ENCODE data around the gene ANKRD60. TPM values are rescaled to one million over a fixed set of nuclear protein-coding genes. Genes with fewer than 3 reads are reported as not detected.

Gene ANKRD60
- total RNA-seq (not detected), polyA plus RNA-seq (not detected)
- long read RNA-seq, donor 1, result 0 reads
- long read RNA-seq, donor 2, result 0 reads
- long read RNA-seq, donor 3, result 0 reads
- long read RNA-seq, donor 4, result 0 reads
- long read RNA-seq, donor 5, result 0 reads
- long read RNA-seq, donor 6, result 0 reads
- long read RNA-seq, donor 7, result 0 reads
- long read RNA-seq, donor 8, result 0 reads
- long read RNA-seq, donor 9, result 0 reads
- long read RNA-seq, donor 10, result 0 reads

GRCh38 chr20:58228484-58229197, at the start of gene ANKRD60:
Gene ANKRD60, minus strand, starts transcription at chr20:58228653. Its CDS starts 0 bp downstream, at chr20:58228653.
- no peak within 1 kb of the TSS for H3K27ac ChIP-seq (ENCODE audit: low read depth in 1 of 2, low read length in 1 of 2)
- H3K9me3 ChIP-seq (ENCODE audit: control insufficient read depth in 2 of 2, insufficient read depth in 1 of 2, low read length in 1 of 2), result peaks cover 0 to 3% of the 10 kb centered on the region in 2 donors
- H3K4me3 ChIP-seq (ENCODE audit: low read length in 2 of 2), result peak within 1 kb of the TSS in 1 of 2 donors; percentile 19
- no peaks in the 10 kb centered on the region for H3K4me1 ChIP-seq (ENCODE audit: control insufficient read depth in 2 of 2, insufficient read depth in 2 of 2, low read length in 2 of 2)
- peaks cover 41 to 61% of the 10 kb centered on the region in 2 donors for H3K27me3 ChIP-seq (ENCODE audit: control insufficient read depth in 2 of 2, insufficient read depth in 1 of 2, low read length in 1 of 2)
- 3% methylated on average over 74 of the region's 74 CpGs for WGBS
- H3K36me3 ChIP-seq (ENCODE audit: control insufficient read depth in 2 of 2, insufficient read depth in 2 of 2, low read length in 1 of 2), result no peaks in the 10 kb centered on the region
- no peak for DNase-seq (ENCODE audit: low read depth in 6 of 9, low spot score in 9 of 9)

GRCh38 chr20:58277578-58278472, 49.4 kb upstream of the ANKRD60 start:
- Histone ChIP-seq H3K36me3 (ENCODE audit: control insufficient read depth in 2 of 2, insufficient read depth in 2 of 2, low read length in 1 of 2) (no peaks in the 10 kb centered on the region), H3K4me1 (ENCODE audit: control insufficient read depth in 2 of 2, insufficient read depth in 2 of 2, low read length in 2 of 2) (no peaks in the 10 kb centered on the region), H3K27ac (ENCODE audit: low read depth in 1 of 2, low read length in 1 of 2) (no peak overlapping the region), H3K27me3 (ENCODE audit: control insufficient read depth in 2 of 2, insufficient read depth in 1 of 2, low read length in 1 of 2) (no peaks in the 10 kb centered on the region), H3K4me3 (ENCODE audit: low read length in 2 of 2) (no peak overlapping the region), H3K9me3 (ENCODE audit: control insufficient read depth in 2 of 2, insufficient read depth in 1 of 2, low read length in 1 of 2) (no peaks in the 10 kb centered on the region)
- 85% methylated on average over 4 of the region's 4 CpGs for WGBS
- no peak for DNase-seq (ENCODE audit: low read depth in 6 of 9, low spot score in 9 of 9)

GRCh38 chr20:58277107-58277506, 48.7 kb upstream of the ANKRD60 start:
- H3K9me3 ChIP-seq (ENCODE audit: control insufficient read depth in 2 of 2, insufficient read depth in 1 of 2, low read length in 1 of 2), result no peaks in the 10 kb centered on the region
- no peak overlapping the region for H3K27ac ChIP-seq (ENCODE audit: low read depth in 1 of 2, low read length in 1 of 2)
- H3K36me3 ChIP-seq (ENCODE audit: control insufficient read depth in 2 of 2, insufficient read depth in 2 of 2, low read length in 1 of 2), result no peaks in the 10 kb centered on the region
- H3K4me1 ChIP-seq (ENCODE audit: control insufficient read depth in 2 of 2, insufficient read depth in 2 of 2, low read length in 2 of 2), result no peaks in the 10 kb centered on the region
- DNase-seq (ENCODE audit: low read depth in 6 of 9, low spot score in 9 of 9), result no peak
- 96% methylated on average over 2 of the region's 2 CpGs for WGBS
- no peak overlapping the region for H3K4me3 ChIP-seq (ENCODE audit: low read length in 2 of 2)
- no peaks in the 10 kb centered on the region for H3K27me3 ChIP-seq (ENCODE audit: control insufficient read depth in 2 of 2, insufficient read depth in 1 of 2, low read length in 1 of 2)

GRCh38 chr20:58274384-58274783, 45.9 kb upstream of the ANKRD60 start:
- Histone ChIP-seq H3K27ac (ENCODE audit: low read depth in 1 of 2, low read length in 1 of 2) (no peak overlapping the region), H3K4me1 (ENCODE audit: control insufficient read depth in 2 of 2, insufficient read depth in 2 of 2, low read length in 2 of 2) (no peaks in the 10 kb centered on the region), H3K27me3 (ENCODE audit: control insufficient read depth in 2 of 2, insufficient read depth in 1 of 2, low read length in 1 of 2) (no peaks in the 10 kb centered on the region), H3K36me3 (ENCODE audit: control insufficient read depth in 2 of 2, insufficient read depth in 2 of 2, low read length in 1 of 2) (no peaks in the 10 kb centered on the region), H3K4me3 (ENCODE audit: low read length in 2 of 2) (no peak overlapping the region), H3K9me3 (ENCODE audit: control insufficient read depth in 2 of 2, insufficient read depth in 1 of 2, low read length in 1 of 2) (no peaks in the 10 kb centered on the region)
- no peak for DNase-seq (ENCODE audit: low read depth in 6 of 9, low spot score in 9 of 9)

- Histone ChIP-seq H3K9me3 (ENCODE audit: control insufficient read depth in 2 of 2, insufficient read depth in 1 of 2, low read length in 1 of 2) (no peaks in the 10 kb centered on the region), H3K4me3 (ENCODE audit: low read length in 2 of 2) (no peak overlapping the region), H3K27ac (ENCODE audit: low read depth in 1 of 2, low read length in 1 of 2) (no peak overlapping the region), H3K27me3 (ENCODE audit: control insufficient read depth in 2 of 2, insufficient read depth in 1 of 2, low read length in 1 of 2) (no peaks in the 10 kb centered on the region), H3K4me1 (ENCODE audit: control insufficient read depth in 2 of 2, insufficient read depth in 2 of 2, low read length in 2 of 2) (peaks cover 0 to 6% of the 10 kb centered on the region in 2 donors), H3K36me3 (ENCODE audit: control insufficient read depth in 2 of 2, insufficient read depth in 2 of 2, low read length in 1 of 2) (peaks cover 0 to 9% of the 10 kb centered on the region in 2 donors)
- WGBS, result 97% methylated on average over 9 of the region's 9 CpGs
- DNase-seq (ENCODE audit: low read depth in 6 of 9, low spot score in 9 of 9), result no peak
Measured at GRCh38 chr20:58271606-58272351, 43.3 kb upstream of the ANKRD60 start.

GRCh38 chr20:58268936-58269619, 40.6 kb upstream of the ANKRD60 start:
- H3K4me1 ChIP-seq (ENCODE audit: control insufficient read depth in 2 of 2, insufficient read depth in 2 of 2, low read length in 2 of 2), result peaks cover 0 to 6% of the 10 kb centered on the region in 2 donors
- H3K27ac ChIP-seq (ENCODE audit: low read depth in 1 of 2, low read length in 1 of 2), result no peak overlapping the region
- peaks cover 6 to 17% of the 10 kb centered on the region in 2 donors for H3K36me3 ChIP-seq (ENCODE audit: control insufficient read depth in 2 of 2, insufficient read depth in 2 of 2, low read length in 1 of 2)

GRCh38 chr20:58268421-58268821, 40.0 kb upstream of the ANKRD60 start:
- no peak overlapping the region for H3K4me3 ChIP-seq (ENCODE audit: low read length in 2 of 2)
- H3K4me1 ChIP-seq (ENCODE audit: control insufficient read depth in 2 of 2, insufficient read depth in 2 of 2, low read length in 2 of 2), result peaks cover 0 to 6% of the 10 kb centered on the region in 2 donors
- H3K9me3 ChIP-seq (ENCODE audit: control insufficient read depth in 2 of 2, insufficient read depth in 1 of 2, low read length in 1 of 2), result no peaks in the 10 kb centered on the region
- H3K27ac ChIP-seq (ENCODE audit: low read depth in 1 of 2, low read length in 1 of 2), result no peak overlapping the region
- WGBS, result over 99% methylated on average over 7 of the region's 7 CpGs
- peaks cover 7 to 17% of the 10 kb centered on the region in 2 donors for H3K36me3 ChIP-seq (ENCODE audit: control insufficient read depth in 2 of 2, insufficient read depth in 2 of 2, low read length in 1 of 2)
- no peaks in the 10 kb centered on the region for H3K27me3 ChIP-seq (ENCODE audit: control insufficient read depth in 2 of 2, insufficient read depth in 1 of 2, low read length in 1 of 2)
- no peak for DNase-seq (ENCODE audit: low read depth in 6 of 9, low spot score in 9 of 9)

More at GRCh38 chr20:58268936-58269619, 40.6 kb upstream of the ANKRD60 start:
- no peaks in the 10 kb centered on the region for H3K9me3 ChIP-seq (ENCODE audit: control insufficient read depth in 2 of 2, insufficient read depth in 1 of 2, low read length in 1 of 2)
- no peak overlapping the region for H3K4me3 ChIP-seq (ENCODE audit: low read length in 2 of 2)
- 82% methylated on average over 13 of the region's 13 CpGs for WGBS
- H3K27me3 ChIP-seq (ENCODE audit: control insufficient read depth in 2 of 2, insufficient read depth in 1 of 2, low read length in 1 of 2), result no peaks in the 10 kb centered on the region
- peak in 2 of 9 donors; percentile 18 to 28 for DNase-seq (ENCODE audit: low read depth in 6 of 9, low spot score in 9 of 9)
